WTC11 (cell line): Measurements from ENCODE around the gene ZNF780B.

Experiments used
- ATF1 ChIP-seq: sonication (generic); formaldehyde crosslinking; IDR thresholded peaks from 2 replicates; pipeline ENCODE4 v1.8.1; 2023; ENCODE audit warnings: mild to moderate bottlenecking, moderate library complexity, missing genetic modification reagents
- GABPB1 ChIP-seq: sonication (generic); formaldehyde crosslinking; IDR thresholded peaks from 2 replicates; pipeline ENCODE4 v1.8.1; 2023; ENCODE audit warnings: mild to moderate bottlenecking, missing genetic modification reagents
- KAT7 ChIP-seq: sonication (generic); formaldehyde crosslinking; IDR thresholded peaks from 2 replicates; pipeline ENCODE4 v1.8.1; 2023; ENCODE audit warnings: missing genetic modification reagents, mild to moderate bottlenecking, borderline replicate concordance
- NR2C2 ChIP-seq: sonication (generic); formaldehyde crosslinking; IDR thresholded peaks from 2 replicates; pipeline ENCODE4 v1.8.0; 2022; ENCODE audit warnings: mild to moderate bottlenecking, missing genetic modification reagents
- TEAD4 ChIP-seq: sonication (generic); formaldehyde crosslinking; IDR thresholded peaks from 2 replicates; pipeline ENCODE4 v1.8.0; 2022; ENCODE audit warnings: mild to moderate bottlenecking, missing genetic modification reagents
- ZNF263 ChIP-seq: sonication (generic); formaldehyde crosslinking; IDR thresholded peaks from 2 replicates; pipeline ENCODE4 v1.8.1; 2022; ENCODE audit warnings: low read depth, mild to moderate bottlenecking, moderate library complexity, missing genetic modification reagents
- TF ChIP-seq, protein P1 (sequence below): fragments of 200-600 bp; IDR thresholded peaks from 2 replicates; pipeline ENCODE4 v1.8.0; 2022; ENCODE audit warnings: antibody characterized with exemption
- TF ChIP-seq, protein P2 (sequence below): sonication (generic); formaldehyde crosslinking; IDR thresholded peaks from 2 replicates; pipeline ENCODE4 v1.8.0; 2022; ENCODE audit warnings: mild to moderate bottlenecking, missing genetic modification reagents
- TF ChIP-seq, protein P3 (sequence below): sonication (generic); formaldehyde crosslinking; IDR thresholded peaks from 2 replicates; pipeline ENCODE4 v1.8.1; 2022; ENCODE audit warnings: low read depth, missing genetic modification reagents, borderline replicate concordance
- TF ChIP-seq, protein P4 (sequence below): sonication (generic); formaldehyde crosslinking; IDR thresholded peaks from 2 replicates; pipeline ENCODE4 v1.8.1; 2022; ENCODE audit warnings: low read depth, mild to moderate bottlenecking, moderate library complexity, missing genetic modification reagents, borderline replicate concordance
- TF ChIP-seq, protein P5 (sequence below): sonication (generic); formaldehyde crosslinking; IDR thresholded peaks from 2 replicates; pipeline ENCODE4 v1.8.1; 2022; ENCODE audit warnings: mild to moderate bottlenecking, missing genetic modification reagents, moderate library complexity, borderline replicate concordance

DNA sequence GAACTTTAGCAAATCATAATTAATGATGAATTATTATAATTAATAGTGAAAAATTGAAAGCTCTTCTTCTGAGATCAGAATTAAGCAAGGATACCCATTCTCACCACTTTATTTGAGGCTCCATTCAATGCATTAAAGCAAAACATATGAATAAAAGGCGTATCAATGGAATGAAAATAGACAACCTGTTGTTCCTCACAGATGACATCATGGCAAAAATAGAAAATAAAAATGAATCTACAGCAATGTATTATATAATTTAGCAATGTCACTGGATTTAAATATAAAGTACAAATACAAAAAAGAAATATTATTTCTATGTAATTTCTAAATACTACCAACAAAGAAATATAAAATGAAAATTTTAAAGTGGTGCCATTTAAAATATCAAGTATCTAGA, 45.8 kb upstream of the ZNF780B start:
- TF ChIP-seq, protein P1, sequence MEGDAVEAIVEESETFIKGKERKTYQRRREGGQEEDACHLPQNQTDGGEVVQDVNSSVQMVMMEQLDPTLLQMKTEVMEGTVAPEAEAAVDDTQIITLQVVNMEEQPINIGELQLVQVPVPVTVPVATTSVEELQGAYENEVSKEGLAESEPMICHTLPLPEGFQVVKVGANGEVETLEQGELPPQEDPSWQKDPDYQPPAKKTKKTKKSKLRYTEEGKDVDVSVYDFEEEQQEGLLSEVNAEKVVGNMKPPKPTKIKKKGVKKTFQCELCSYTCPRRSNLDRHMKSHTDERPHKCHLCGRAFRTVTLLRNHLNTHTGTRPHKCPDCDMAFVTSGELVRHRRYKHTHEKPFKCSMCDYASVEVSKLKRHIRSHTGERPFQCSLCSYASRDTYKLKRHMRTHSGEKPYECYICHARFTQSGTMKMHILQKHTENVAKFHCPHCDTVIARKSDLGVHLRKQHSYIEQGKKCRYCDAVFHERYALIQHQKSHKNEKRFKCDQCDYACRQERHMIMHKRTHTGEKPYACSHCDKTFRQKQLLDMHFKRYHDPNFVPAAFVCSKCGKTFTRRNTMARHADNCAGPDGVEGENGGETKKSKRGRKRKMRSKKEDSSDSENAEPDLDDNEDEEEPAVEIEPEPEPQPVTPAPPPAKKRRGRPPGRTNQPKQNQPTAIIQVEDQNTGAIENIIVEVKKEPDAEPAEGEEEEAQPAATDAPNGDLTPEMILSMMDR, result no peak
- TF ChIP-seq, protein P2, sequence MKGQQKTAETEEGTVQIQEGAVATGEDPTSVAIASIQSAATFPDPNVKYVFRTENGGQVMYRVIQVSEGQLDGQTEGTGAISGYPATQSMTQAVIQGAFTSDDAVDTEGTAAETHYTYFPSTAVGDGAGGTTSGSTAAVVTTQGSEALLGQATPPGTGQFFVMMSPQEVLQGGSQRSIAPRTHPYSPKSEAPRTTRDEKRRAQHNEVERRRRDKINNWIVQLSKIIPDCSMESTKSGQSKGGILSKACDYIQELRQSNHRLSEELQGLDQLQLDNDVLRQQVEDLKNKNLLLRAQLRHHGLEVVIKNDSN, result no peak
- TF ChIP-seq ATF1 (CRISPR knock-in tag) (no peak), ZNF263 (no peak), NR2C2 (no peak), GABPB1 (CRISPR knock-in tag) (no peak), KAT7 (CRISPR knock-in tag) (no peak), TEAD4 (CRISPR knock-in tag) (no peak)
- TF ChIP-seq, protein P3, sequence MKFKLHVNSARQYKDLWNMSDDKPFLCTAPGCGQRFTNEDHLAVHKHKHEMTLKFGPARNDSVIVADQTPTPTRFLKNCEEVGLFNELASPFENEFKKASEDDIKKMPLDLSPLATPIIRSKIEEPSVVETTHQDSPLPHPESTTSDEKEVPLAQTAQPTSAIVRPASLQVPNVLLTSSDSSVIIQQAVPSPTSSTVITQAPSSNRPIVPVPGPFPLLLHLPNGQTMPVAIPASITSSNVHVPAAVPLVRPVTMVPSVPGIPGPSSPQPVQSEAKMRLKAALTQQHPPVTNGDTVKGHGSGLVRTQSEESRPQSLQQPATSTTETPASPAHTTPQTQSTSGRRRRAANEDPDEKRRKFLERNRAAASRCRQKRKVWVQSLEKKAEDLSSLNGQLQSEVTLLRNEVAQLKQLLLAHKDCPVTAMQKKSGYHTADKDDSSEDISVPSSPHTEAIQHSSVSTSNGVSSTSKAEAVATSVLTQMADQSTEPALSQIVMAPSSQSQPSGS (CRISPR knock-in tag), result no peak
- TF ChIP-seq, protein P4, sequence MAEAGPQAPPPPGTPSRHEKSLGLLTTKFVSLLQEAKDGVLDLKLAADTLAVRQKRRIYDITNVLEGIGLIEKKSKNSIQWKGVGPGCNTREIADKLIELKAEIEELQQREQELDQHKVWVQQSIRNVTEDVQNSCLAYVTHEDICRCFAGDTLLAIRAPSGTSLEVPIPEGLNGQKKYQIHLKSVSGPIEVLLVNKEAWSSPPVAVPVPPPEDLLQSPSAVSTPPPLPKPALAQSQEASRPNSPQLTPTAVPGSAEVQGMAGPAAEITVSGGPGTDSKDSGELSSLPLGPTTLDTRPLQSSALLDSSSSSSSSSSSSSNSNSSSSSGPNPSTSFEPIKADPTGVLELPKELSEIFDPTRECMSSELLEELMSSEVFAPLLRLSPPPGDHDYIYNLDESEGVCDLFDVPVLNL (CRISPR knock-in tag), result no peak
- TF ChIP-seq, protein P5, sequence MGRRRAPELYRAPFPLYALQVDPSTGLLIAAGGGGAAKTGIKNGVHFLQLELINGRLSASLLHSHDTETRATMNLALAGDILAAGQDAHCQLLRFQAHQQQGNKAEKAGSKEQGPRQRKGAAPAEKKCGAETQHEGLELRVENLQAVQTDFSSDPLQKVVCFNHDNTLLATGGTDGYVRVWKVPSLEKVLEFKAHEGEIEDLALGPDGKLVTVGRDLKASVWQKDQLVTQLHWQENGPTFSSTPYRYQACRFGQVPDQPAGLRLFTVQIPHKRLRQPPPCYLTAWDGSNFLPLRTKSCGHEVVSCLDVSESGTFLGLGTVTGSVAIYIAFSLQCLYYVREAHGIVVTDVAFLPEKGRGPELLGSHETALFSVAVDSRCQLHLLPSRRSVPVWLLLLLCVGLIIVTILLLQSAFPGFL (CRISPR knock-in tag), result no peak
